ENCODE measurements around the gene STK10. TPM values are rescaled to one million over a fixed set of nuclear protein-coding genes. Genes with fewer than 3 reads are reported as not detected.
A peak's percentile ranks its signal among the peaks of the same experiment; 100 is the strongest.

STK10 gene
- 100 to 1,000 TPM; 199 to 218 TPM for total RNA-seq

DNA sequence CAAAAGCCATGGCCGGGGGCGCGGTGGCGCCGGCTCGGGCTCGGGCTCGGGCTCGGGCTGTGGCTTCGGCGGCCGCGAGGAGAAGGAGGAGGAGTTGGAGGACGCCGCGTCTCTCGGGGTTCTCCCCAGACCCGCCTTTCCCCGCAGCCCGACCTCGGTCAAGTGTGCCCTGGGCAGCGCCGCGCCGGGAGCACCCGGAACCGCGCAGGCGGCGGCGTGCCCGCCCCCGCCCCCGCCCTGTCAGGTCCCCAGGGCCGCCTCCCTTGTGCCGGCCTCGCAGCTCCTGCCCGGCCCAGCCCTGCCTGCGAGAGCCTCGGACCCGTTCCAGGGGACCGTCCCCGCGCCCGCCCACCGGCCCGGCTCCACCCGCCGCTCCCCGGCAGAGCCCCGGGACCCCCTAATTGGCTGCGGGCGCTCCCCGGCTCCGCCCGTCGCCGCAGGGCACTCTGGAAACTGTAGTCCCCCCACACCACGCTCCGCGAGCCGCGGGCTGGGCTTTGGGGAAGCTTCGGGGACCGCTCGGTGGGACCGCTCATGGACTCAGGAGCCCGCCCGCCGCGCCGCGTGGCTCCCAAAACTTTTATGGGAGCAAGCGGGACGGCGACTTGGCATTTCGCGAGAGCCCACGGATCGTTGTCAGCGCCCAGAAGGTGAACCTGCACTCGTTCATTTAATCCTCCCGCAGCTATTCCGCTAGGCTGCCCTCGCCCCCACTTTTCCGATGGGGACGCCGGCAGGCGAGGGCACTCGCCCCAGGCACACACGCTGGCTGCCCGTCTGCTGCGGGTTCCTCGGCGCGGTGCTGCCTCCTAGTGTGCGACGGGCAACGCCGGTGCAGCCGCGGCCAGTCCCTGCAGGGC lies at the start of gene STK10:
STK10 (minus strand) TSS at position 192 of the 860 bp plus-strand sequence; CDS start at position 10, 182 bp downstream.
- DNase-seq (ENCODE audit: low spot score): peak; percentile 96

GRCh38 chr5:172235827-172236736 lies 48.1 kb upstream of the STK10 start:
- no peak overlapping the region for H3K4me3 Mint-ChIP-seq
- no peaks in the 10 kb centered on the region for H3K9me3 Mint-ChIP-seq
- no peaks in the 10 kb centered on the region for H3K27me3 Mint-ChIP-seq
- H3K27ac Mint-ChIP-seq: no peak overlapping the region
- no peak for ATAC-seq
- no peaks in the 10 kb centered on the region for H3K36me3 Mint-ChIP-seq
- H3K4me1 Mint-ChIP-seq (ENCODE audit: low read depth in 2 of 2): peaks cover 13 to 27% of the 10 kb centered on the region in 2 donors
- DNase-seq (ENCODE audit: low spot score): no peak

More for the DNA sequence above, at the start of gene STK10:
- H3K4me1 Mint-ChIP-seq (ENCODE audit: low read depth in 2 of 2): peaks cover 23 to 36% of the 10 kb centered on the region in 2 donors
- H3K36me3 Mint-ChIP-seq: no peaks in the 10 kb centered on the region
- ATAC-seq: peak; percentile 88 to 90
- H3K27me3 Mint-ChIP-seq: no peaks in the 10 kb centered on the region
- H3K9me3 Mint-ChIP-seq: no peaks in the 10 kb centered on the region
- peak within 1 kb of the TSS; percentile 79 to 94 for H3K27ac Mint-ChIP-seq
- peak within 1 kb of the TSS; percentile 91 for H3K4me3 Mint-ChIP-seq

DNA sequence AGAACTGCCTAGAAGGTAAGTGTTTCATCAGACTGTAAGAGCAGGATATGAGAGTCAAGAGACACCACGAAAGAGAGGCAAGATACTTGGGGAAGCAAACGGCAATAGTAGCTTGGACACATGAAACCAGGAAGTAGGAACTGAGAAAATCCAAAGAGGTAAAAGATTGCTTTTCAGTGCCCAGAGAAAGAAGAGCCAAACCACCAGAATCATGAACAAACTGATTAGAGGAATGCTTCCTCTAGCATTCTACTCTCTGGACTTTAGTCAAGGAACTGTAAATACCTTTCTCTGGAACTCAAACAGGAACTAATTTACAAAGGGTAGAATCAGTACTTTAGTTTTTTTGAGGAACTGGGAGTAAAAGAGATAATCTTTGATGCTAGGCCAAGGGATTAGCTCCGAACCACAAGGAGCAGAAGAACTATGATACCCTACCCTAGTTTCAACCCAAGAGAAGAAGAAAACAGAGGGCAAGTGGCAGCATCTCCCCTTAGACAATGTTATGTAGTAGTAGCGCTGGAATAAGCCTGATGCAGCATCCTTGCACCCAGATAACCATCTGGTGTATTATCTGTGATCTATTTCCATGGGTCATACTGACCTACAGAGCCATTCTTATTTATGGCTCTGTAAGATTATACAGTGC lies 47.2 kb upstream of the STK10 start:
- Mint-ChIP-seq H3K4me1 (ENCODE audit: low read depth in 2 of 2) (peaks cover 13 to 27% of the 10 kb centered on the region in 2 donors), H3K27ac (no peak overlapping the region), H3K9me3 (no peaks in the 10 kb centered on the region), H3K36me3 (no peaks in the 10 kb centered on the region), H3K27me3 (no peaks in the 10 kb centered on the region), H3K4me3 (no peak overlapping the region)
- ATAC-seq: no peak
- DNase-seq (ENCODE audit: low spot score): no peak

GRCh38 chr5:172234031-172234430 lies 46.0 kb upstream of the STK10 start:
- Mint-ChIP-seq H3K27ac (no peak overlapping the region), H3K9me3 (no peaks in the 10 kb centered on the region), H3K4me1 (ENCODE audit: low read depth in 2 of 2) (peaks cover 9 to 27% of the 10 kb centered on the region in 2 donors), H3K36me3 (no peaks in the 10 kb centered on the region), H3K27me3 (no peaks in the 10 kb centered on the region), H3K4me3 (no peak overlapping the region)
- DNase-seq (ENCODE audit: low spot score): no peak
- no peak for ATAC-seq

- H3K36me3 Mint-ChIP-seq: no peaks in the 10 kb centered on the region
These were observed 41.9 kb upstream of the STK10 start for GRCh38 chr5:172229904-172230303.

GRCh38 chr5:172224996-172225395 lies 37.0 kb upstream of the STK10 start:
- ATAC-seq: no peak
- peak overlapping the region; percentile 37 to 38 for H3K27ac Mint-ChIP-seq
- H3K4me3 Mint-ChIP-seq: no peak overlapping the region
- no peaks in the 10 kb centered on the region for H3K36me3 Mint-ChIP-seq
- peaks cover 7 to 20% of the 10 kb centered on the region in 2 donors for H3K4me1 Mint-ChIP-seq (ENCODE audit: low read depth in 2 of 2)
- H3K27me3 Mint-ChIP-seq: no peaks in the 10 kb centered on the region
- no peaks in the 10 kb centered on the region for H3K9me3 Mint-ChIP-seq
- no peak for DNase-seq (ENCODE audit: low spot score)

More at GRCh38 chr5:172229904-172230303, 41.9 kb upstream of the STK10 start:
- H3K4me3 Mint-ChIP-seq: no peak overlapping the region
- H3K9me3 Mint-ChIP-seq: no peaks in the 10 kb centered on the region
- ATAC-seq (no peak), DNase-seq (ENCODE audit: low spot score) (no peak)
- H3K27ac Mint-ChIP-seq: no peak overlapping the region
- H3K4me1 Mint-ChIP-seq (ENCODE audit: low read depth in 2 of 2): peaks cover under 1 to 7% of the 10 kb centered on the region in 2 donors
- H3K27me3 Mint-ChIP-seq: no peaks in the 10 kb centered on the region

- Mint-ChIP-seq H3K27me3 (no peaks in the 10 kb centered on the region), H3K36me3 (no peaks in the 10 kb centered on the region), H3K9me3 (no peaks in the 10 kb centered on the region), H3K4me3 (peak overlapping the region; percentile 63), H3K27ac (peak overlapping the region; percentile 37 to 38), H3K4me1 (ENCODE audit: low read depth in 2 of 2) (peaks cover 7 to 20% of the 10 kb centered on the region in 2 donors)
- no peak for DNase-seq (ENCODE audit: low spot score)
- ATAC-seq: peak; percentile 61 to 82
These were observed 36.2 kb upstream of the STK10 start for GRCh38 chr5:172223901-172224873.

DNA sequence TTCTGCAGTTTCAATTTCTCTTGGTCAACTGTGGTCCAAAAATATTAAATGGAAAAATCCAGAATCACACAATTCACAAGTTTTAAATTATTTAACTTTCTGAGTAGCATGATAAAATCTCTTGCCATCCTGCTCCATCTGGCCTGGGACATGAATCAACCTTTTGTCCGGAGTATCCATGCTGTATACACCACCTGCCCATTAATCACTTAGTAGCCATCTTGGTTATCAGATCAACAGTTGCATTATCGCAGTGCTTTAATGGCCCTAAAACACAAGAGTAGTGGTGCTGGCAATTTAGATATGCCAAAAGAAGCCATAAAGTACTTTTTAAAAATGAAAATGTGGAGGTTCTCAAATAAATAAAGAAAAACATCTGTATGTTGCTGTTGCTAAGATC lies 31.3 kb upstream of the STK10 start:
- Mint-ChIP-seq H3K4me3 (no peak overlapping the region), H3K27me3 (no peaks in the 10 kb centered on the region), H3K27ac (no peak overlapping the region), H3K36me3 (peaks cover 5% of the 10 kb centered on the region), H3K9me3 (no peaks in the 10 kb centered on the region), H3K4me1 (ENCODE audit: low read depth in 2 of 2) (peaks cover 13 to 20% of the 10 kb centered on the region in 2 donors)
- ATAC-seq: no peak
- DNase-seq (ENCODE audit: low spot score): no peak

DNA sequence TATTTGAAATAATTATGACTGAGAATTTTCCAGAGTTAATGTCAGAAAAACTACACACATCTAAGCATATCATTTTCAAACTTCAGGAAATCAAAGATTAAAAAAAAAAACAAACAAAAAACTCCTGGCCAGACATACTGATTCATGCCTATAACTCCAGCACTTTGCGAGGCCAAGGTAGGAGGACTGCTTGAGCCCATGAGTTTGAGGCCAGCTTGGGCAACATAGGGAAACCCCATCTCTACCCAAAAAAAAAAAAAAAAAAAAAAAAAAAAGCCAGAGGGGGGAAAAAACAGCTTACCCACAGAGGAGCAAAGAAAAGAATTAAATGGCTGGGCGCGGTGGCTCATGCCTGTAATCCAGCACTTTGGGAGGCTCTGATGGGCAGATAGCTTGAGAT lies 28.3 kb upstream of the STK10 start:
- Mint-ChIP-seq H3K27me3 (no peaks in the 10 kb centered on the region), H3K9me3 (no peaks in the 10 kb centered on the region), H3K4me3 (no peak overlapping the region), H3K4me1 (ENCODE audit: low read depth in 2 of 2) (peaks cover 8 to 14% of the 10 kb centered on the region in 2 donors), H3K27ac (no peak overlapping the region), H3K36me3 (peaks cover 10% of the 10 kb centered on the region)
- peak in 1 of 2 donors; percentile 65 for ATAC-seq
- DNase-seq (ENCODE audit: low spot score): no peak

- Mint-ChIP-seq H3K4me1 (ENCODE audit: low read depth in 2 of 2) (peaks cover 8 to 14% of the 10 kb centered on the region in 2 donors), H3K27me3 (no peaks in the 10 kb centered on the region), H3K36me3 (peaks cover 14% of the 10 kb centered on the region), H3K4me3 (no peak overlapping the region), H3K27ac (no peak overlapping the region), H3K9me3 (no peaks in the 10 kb centered on the region)
- DNase-seq (ENCODE audit: low spot score) (no peak), ATAC-seq (no peak)
These were observed 25.1 kb upstream of the STK10 start for GRCh38 chr5:172213126-172213525.

DNA sequence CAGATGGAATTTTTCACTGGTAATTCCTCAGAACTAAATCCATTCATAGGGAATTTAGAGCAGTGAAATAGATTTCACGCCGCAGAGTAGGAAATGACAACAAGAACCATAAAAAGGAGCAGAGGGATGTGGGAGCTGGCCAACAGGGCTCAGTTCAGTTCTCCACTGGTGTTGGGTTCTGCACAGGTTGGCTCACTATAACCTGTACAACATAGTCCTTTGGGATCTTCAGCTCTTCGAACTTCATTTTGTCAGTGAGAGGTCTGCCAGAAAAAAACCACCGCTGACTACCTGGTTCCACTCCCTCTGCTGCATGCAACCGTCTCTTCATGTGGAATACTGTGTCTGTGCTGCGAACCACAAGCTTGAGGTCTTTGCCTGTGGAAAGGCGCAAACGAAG lies 23.7 kb upstream of the STK10 start:
- ATAC-seq (no peak), DNase-seq (ENCODE audit: low spot score) (no peak)
- H3K36me3 Mint-ChIP-seq: peaks cover 14% of the 10 kb centered on the region
- H3K4me3 Mint-ChIP-seq: no peak overlapping the region
- peaks cover 15 to 23% of the 10 kb centered on the region in 2 donors for H3K4me1 Mint-ChIP-seq (ENCODE audit: low read depth in 2 of 2)
- H3K9me3 Mint-ChIP-seq: no peaks in the 10 kb centered on the region
- H3K27me3 Mint-ChIP-seq: no peaks in the 10 kb centered on the region
- no peak overlapping the region for H3K27ac Mint-ChIP-seq

- DNase-seq (ENCODE audit: low spot score) (no peak), ATAC-seq (no peak)
- H3K4me3 Mint-ChIP-seq: no peak overlapping the region
- H3K27me3 Mint-ChIP-seq: no peaks in the 10 kb centered on the region
- no peaks in the 10 kb centered on the region for H3K9me3 Mint-ChIP-seq
- no peak overlapping the region for H3K27ac Mint-ChIP-seq
- H3K36me3 Mint-ChIP-seq: peaks cover 10% of the 10 kb centered on the region
- peaks cover 7 to 12% of the 10 kb centered on the region in 2 donors for H3K4me1 Mint-ChIP-seq (ENCODE audit: low read depth in 2 of 2)
These were observed 21.7 kb upstream of the STK10 start for GRCh38 chr5:172209714-172210113.

Measured in natural killer cell treated with Interleukin-12 subunit alpha and Interleukin-12 subunit beta and Interleukin-15 and Interleukin-18, amount 100 ng/mL, for 72 hours (primary cell).